Activated naive CD4-positive, alpha-beta T cell treated with anti-CD3 and anti-CD28 coated beads, Interleukin-2, amount 50 U/mL, for 16 hours (primary cell): Measurements from ENCODE around the gene MZF1.
A peak's percentile ranks its signal among the peaks of the same experiment; 100 is the strongest.

ENCODE experiments used
- DNase-seq: peaks from one replicate; pipeline ENCODE4 v3.0.0-alpha.2; 2020

Gene MZF1

DNA sequence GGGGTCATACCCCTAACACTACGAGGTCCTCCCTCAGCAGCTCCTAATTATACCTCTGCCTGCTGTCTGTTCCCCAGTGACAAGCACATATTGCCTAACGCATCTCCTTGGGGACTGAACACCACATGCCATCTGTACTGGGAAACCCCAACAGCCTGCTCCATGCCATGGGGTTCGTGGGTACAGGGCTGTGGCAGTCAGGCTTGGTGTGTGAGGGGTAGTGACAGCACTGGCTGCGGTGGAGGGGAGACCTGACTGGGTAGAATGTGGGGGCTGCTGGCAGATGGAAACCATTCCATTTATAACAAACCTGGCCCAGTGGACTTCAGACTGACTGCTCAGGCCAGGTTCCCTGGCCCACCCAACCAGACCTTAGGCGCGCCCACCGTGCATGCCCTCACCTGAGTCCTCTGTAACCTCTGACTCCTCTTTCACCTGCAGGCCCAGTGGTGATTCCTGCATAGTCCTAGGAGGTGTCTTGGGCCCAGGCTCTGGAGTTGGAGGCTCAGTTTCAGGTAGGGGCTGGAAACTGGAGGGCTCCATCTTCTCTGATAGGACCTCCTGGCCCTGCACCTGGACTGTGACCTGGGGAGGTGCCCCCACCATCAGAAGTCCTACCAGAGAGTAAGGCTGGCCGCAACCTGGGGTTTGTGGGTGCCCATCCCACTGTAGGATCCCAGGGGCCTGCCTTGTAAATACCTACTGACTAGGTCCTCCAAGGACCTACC is 3.0 kb downstream of the MZF1 start:
- DNase-seq: no peak

DNA sequence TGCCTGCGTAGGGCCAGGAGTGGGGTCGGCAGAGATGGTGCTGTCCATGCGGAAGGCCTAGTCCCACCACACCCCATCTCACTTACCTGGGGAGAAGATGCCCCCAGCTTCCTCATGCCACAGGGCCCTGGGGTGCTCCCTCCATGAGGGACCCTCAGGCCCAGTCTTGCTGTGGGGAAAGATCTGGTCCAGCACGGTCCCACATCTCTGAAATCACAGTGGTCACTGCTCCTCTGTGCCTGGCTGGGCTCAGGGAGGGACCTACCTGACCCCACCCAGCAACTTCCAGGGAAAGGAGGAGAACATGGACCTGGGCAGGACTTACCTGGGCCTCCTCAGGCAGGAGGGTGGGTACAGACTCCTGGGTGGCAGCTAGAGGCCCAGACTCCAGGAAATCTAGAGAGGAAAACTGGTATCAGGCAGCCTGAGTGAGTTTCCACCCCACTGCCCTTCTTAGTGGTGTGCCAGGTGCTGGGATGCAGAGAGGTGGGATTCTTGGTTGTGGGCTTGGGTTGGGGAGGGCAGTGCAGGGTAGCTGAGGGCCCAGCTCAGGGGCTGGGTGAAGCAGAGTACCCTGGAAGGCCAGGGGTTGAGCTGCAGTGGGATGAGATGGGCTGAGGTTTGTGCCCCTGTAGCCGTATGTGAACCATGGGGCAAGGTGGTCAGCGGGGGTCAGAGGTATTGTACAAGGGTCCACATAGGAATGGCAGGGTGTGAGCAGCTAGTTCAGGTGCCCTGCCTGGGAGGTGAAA is 3.8 kb downstream of the MZF1 start:
- DNase-seq: no peak

- DNase-seq: no peak
These were observed 4.5 kb downstream of the MZF1 start for GRCh38 chr19:58568453-58569130.

- DNase-seq: no peak
These were observed 6.1 kb downstream of the MZF1 start for GRCh38 chr19:58566989-58567388.

DNA sequence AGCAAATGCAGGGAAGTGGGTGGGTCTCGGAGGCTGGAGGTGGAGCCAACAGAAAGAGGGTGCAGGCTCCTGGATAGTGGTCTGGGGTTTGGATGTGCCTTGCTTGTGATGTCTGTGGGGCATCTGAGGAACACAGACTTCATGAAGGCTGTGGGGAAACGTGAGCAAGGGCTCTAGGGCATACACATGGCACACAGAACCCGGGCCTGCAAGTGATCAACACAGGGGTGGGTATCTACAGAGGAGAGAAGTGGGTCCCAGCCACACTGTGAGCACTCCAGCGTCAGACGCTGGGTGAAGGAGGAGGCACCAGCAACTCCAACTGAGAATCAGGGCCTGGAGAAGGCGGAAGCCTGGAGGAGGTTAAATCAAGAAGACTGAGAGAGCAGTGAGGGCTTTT is 9.3 kb downstream of the MZF1 start:
- no peak for DNase-seq

GRCh38 chr19:58563034-58563573 is 10.0 kb downstream of the MZF1 start:
- DNase-seq: no peak

GRCh38 chr19:58562122-58563033 is 10.8 kb downstream of the MZF1 start:
- no peak for DNase-seq

DNA sequence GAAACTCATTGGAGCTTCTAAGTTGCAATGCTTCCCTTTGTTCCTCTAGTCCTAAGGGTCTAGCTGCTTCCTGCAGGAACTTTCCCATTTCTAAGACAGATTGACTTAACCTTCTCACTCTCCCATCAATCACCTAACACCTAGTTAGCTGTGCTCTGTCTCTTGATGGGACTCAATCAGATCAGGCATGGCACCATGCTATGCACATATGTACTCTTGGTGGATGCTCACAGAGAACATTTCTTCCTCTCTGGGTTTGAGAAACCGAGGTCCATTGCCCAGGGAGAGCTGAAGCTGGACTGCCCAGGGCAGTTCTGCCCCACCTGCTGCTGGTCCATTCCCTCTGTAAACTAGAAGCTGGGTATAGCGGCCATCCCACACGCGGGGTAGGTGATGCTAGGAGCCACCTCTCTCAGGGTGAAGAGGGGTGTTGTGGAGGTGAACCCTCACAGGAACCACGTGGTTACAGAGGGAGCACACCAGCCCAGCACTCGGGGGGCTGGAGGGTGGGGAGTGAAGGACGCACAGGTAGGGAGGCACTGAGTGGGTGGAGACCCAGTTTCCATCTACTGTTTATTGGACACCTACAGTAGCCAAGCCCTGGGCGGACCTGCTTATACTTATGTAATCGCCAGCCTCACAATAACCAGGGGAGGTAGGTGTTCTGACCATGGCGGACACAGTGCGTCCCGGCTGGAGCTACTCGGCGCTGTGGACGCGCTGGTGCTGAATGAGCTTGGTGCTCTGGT is 11.6 kb downstream of the MZF1 start:
- no peak for DNase-seq

- no peak for DNase-seq
These were observed 12.2 kb downstream of the MZF1 start for GRCh38 chr19:58560921-58561320.

DNA sequence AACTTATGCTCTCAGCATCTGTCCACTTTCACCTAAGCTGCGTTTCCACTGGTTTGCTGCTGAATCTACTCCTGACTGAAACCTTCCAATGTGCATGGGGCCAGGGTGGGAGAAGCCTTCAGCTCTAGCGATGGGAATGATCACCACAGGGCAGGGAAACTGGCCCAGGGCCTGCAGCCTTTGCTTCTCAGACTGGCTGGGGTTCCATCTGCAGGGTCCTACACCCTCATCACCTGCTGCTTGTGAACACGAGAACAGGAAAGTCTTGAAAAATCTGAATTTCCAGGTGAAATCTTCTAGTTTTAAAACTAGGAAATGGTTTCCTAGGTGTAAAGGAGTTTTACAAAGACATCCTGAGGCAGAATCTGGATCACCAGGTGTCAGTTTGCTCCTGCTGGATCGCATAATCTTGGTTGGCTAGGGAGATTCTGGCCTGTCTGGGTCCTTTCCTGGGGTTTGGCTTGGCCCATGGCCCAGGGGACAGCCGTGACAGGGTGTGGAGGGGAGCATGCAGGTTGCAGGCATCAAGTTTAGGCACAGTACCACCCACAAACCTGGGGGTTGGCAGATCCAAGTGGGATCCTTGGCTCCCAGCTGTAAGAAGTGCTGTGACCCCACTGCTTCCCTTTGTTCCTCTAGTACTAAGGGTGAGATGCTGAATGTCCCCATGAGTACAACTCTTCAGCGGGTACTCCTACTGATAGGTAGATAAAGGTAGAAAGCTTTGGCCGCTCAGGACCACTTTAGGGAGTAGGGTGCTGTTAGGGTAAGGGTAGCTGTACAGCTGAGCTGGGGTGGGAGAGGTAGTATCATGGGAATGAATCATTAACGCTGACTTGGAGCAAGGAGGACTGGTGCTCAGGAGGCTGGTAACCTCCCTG is 12.9 kb downstream of the MZF1 start:
- DNase-seq: no peak

DNA sequence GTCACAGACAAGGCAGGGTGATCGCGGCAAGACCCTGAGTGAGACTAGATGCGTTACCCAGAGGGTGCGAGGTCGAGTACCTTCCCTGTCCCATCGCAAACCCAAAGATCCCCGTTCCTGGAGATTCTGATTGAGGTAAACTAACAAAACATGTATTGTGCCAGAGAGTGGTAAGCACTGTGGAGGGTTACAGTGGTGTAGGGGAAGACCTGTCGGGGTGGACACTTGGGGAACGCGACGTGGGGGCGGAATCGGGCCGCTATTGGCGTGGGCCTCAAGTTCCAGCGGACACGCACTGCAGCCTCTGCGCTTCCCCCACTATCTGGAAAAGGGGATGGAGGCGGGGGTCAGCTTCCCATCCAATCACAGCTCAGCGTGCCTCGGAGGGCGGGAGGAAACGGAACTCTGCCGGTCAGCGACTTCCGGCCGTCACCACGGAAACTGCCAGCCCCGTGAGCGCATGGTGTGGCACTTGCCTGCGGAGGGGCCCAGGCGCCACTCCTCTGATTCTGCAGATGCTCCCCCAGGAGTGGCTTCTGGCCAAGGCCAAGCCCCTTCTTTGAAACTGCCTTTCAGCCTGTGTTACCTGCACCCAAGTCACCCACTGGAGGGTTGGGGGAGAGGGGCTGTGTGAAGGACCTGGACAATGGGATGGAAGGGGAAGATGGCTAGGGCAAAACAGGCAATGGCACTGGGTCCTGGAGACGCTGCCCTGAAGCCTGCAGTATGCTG is 13.7 kb downstream of the MZF1 start:
- peak; percentile 51 for DNase-seq

- DNase-seq: peak; percentile 100
These were observed 14.4 kb downstream of the MZF1 start for GRCh38 chr19:58558623-58559274.

DNA sequence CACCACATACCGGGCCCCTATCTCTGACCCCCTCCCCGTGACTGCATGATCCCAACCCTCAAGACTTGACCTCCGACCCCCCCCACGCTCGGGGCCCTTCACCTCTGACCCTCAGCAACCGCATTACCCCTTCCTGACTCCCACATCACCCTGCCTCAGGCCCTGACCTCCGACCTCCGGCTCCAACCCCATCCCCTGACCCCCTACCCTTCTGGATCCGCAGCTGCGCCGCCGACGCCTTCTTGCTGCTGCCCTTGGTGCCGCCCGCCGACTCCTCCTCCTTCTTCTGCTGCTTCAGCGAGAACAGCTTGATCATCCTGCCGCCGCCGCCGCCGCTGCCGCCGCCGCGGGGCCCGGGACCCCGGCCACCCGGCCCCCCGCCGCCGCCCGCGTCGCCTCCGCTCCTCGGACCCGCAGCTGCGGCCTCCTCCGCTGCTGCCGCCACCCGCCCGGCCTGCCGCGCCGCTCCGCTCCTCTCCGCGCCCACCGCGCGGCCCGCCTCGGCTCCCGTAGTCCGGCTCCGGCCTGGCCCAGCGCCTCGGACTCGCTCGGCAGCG is 15.0 kb downstream of the MZF1 start, which contains the start of gene UBE2M:
TSS of gene UBE2M (minus strand) at position 546 of the 557 bp plus-strand sequence. CDS start at position 316, 230 bp downstream.
- peak; percentile 72 for DNase-seq

GRCh38 chr19:58557221-58558065 is 15.7 kb downstream of the MZF1 start:
- no peak for DNase-seq

GRCh38 chr19:58556622-58557220 is 16.4 kb downstream of the MZF1 start:
- DNase-seq: no peak

DNA sequence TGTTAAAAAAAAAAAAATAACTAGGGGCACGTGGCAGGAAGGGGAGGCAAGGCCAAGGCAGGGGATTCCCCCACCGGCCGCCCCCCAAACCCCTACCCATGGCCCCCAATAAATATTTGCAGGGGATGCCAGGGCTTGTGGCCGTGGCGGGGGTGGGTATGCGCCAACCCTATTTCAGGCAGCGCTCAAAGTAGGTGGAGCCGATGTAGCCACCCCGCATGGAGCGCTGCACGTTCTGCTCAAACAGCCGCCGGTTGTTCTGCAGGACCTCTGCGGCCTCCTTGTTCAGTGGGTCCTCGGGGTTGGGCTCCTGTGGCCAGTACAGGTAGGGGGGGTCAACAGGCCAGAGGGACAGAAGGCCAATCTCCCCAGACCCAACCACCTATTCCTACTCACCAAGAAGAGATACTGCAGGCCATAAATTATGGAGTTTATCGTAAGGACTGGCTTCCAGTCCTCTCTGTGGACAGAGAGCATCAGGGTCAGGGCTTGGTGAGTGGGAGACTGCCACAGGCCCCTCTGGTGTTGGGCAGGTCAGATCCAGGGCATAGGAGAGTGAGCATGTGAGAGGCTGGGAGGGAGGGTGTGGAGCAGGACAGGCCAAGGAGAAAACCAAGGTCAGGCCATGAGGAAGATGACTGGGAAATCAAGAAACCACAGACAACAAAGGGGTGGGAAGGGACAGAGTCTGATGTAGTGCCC is 17.1 kb downstream of the MZF1 start:
- no peak for DNase-seq

DNA sequence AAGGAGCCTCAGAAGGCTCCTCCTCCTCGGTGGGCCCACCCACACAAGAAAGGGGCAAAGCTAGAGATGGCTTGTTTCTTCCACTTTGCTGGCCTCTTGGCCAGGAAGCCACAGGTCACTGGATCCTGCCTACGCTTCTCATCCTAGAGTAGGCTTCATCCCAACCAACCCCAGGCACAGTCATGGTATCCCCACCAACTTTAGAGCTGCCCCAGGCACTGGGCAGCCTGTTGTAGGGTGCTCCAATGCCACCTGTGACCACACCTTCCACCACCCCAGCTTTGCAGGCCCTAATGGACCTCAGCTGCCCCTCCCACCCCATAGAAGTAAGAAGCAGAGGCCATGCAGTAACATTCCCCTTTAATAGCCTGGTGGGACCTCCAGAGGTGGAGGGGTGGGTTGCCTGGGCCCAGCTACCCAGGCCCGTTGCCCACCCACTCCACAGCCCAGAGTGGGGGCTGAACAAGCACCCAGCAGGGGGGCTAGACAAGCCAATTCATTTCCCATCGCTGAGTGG is 17.7 kb downstream of the MZF1 start:
- no peak for DNase-seq
